SK-N-SH (cell line): ENCODE data around the gene TUBB6. TPM values are rescaled to one million over a fixed set of nuclear protein-coding genes. Genes with fewer than 3 reads are reported as not detected.
A peak's percentile ranks its signal among the peaks of the same experiment; 100 is the strongest.

Experiments used
- CTCF ChIA-PET: fragments of 300-600, 350-600 bp; formaldehyde crosslinking; extraction: SDS; loops from one replicate; lab custom pipeline; 2021; lab: Yijun Ruan, JAX
- POLR2A ChIA-PET: fragments of 350-600 bp; sonication (Branson Sonifier 250); formaldehyde crosslinking; extraction: SDS; loops from one replicate; lab custom pipeline; 2020; ENCODE audit warnings: antibody characterized with exemption, inconsistent platforms; lab: Yijun Ruan, JAX
- DNase-seq: peaks from one replicate; pipeline ENCODE4 v3.0.0; 2012
- H2AFZ ChIP-seq: fragments of 200-600 bp; sonication (generic); 2 replicates; pipeline ENCODE4 v1.8.1; 2016; ENCODE audit warnings: antibody characterized with exemption, mild to moderate bottlenecking, low read depth
- H3F3A ChIP-seq: fragments of 200-600 bp; sonication (generic); replicated peaks from 2 replicates; pipeline ENCODE3; 2016; ENCODE audit warnings: antibody characterized with exemption, mild to moderate bottlenecking; ENCODE audit not compliant: insufficient read depth
- H3K27ac ChIP-seq, 2 experiments: fragments of 200-500 bp in 1 of 2; fragments of 200-600 bp in 1 of 2; sonication (Bioruptor generic) in 1 of 2; sonication (generic), shearing (Covaris generic) in 1 of 2; 2 replicates each; pipeline versions ENCODE4 v1.5.1 to v1.6.1; 2014 to 2016; ENCODE audit warnings: low read depth in 2 of 2, inconsistent platforms in 1 of 2, low read length in 1 of 2, mild to moderate bottlenecking in 1 of 2, mixed read lengths in 1 of 2
- H3K27me3 ChIP-seq: fragments of 200-600 bp; sonication (generic), shearing (Covaris generic); 2 replicates; pipeline ENCODE4 v1.6.1; 2016; ENCODE audit warnings: mixed run types; ENCODE audit not compliant: insufficient read depth
- H3K36me3 ChIP-seq, 2 experiments: fragments of 200-500 bp in 1 of 2; fragments of 200-600 bp in 1 of 2; sonication (Bioruptor generic) in 1 of 2; sonication (generic) in 1 of 2; replicated peaks in 1 of 2; 2 replicates each; pipeline versions ENCODE3 to v1.5.1; 2014 to 2016; ENCODE audit warnings: low read length in 1 of 2, mild to moderate bottlenecking in 1 of 2; ENCODE audit not compliant: insufficient read depth in 2 of 2, control insufficient read depth in 1 of 2
- H3K4me1 ChIP-seq, 2 experiments: fragments of 200-500 bp in 1 of 2; fragments of 200-600 bp in 1 of 2; sonication (Bioruptor generic) in 1 of 2; sonication (generic), shearing (Covaris generic) in 1 of 2; 2 replicates each; pipeline versions ENCODE4 v1.5.1 to v1.6.1; 2014 to 2016; ENCODE audit warnings: low read depth in 1 of 2, low read length in 1 of 2, mixed run types in 1 of 2; ENCODE audit not compliant: insufficient read depth in 2 of 2, control insufficient read depth in 1 of 2
- H3K4me2 ChIP-seq: fragments of 200-600 bp; sonication (generic), shearing (Covaris generic); 2 replicates; pipeline ENCODE4 v1.6.1; 2017; ENCODE audit warnings: mixed run types
- H3K4me3 ChIP-seq, 2 experiments: fragments of 200-500 bp in 1 of 2; fragments of 200-600 bp in 1 of 2; sonication (Bioruptor generic) in 1 of 2; sonication (generic), shearing (Covaris generic) in 1 of 2; 2 replicates each; pipeline versions ENCODE4 v1.5.1 to v1.8.1; 2014 to 2016; ENCODE audit warnings: low read depth in 2 of 2, inconsistent platforms in 1 of 2, low read length in 1 of 2, mild to moderate bottlenecking in 1 of 2, mixed read lengths in 1 of 2, moderate library complexity in 1 of 2
- H3K79me2 ChIP-seq: fragments of 200-600 bp; sonication (generic); 2 replicates; pipeline ENCODE4 v1.8.1; 2017; ENCODE audit warnings: mild to moderate bottlenecking; ENCODE audit not compliant: insufficient read depth
- H3K9ac ChIP-seq: fragments of 200-600 bp; sonication (generic); 2 replicates; pipeline ENCODE4 v1.6.1; 2017; ENCODE audit warnings: mixed run types
- H3K9me2 ChIP-seq: fragments of 200-600 bp; sonication (generic); 2 replicates; pipeline ENCODE4 v1.6.1; 2017; ENCODE audit warnings: mixed run types
- H3K9me3 ChIP-seq: fragments of 200-600 bp; sonication (generic); 2 replicates; pipeline ENCODE4 v1.6.1; 2017; ENCODE audit warnings: mixed run types, mild to moderate bottlenecking, moderate library complexity
- H4K20me1 ChIP-seq: fragments of 200-600 bp; sonication (generic); 2 replicates; pipeline ENCODE4 v1.6.1; 2017; ENCODE audit warnings: mild to moderate bottlenecking, mixed run types; ENCODE audit not compliant: insufficient read depth
- CHD2 ChIP-seq: fragments of 150-350 bp; IDR thresholded peaks from 2 replicates; pipeline ENCODE4 v1.6.1; 2018; ENCODE audit warnings: low read length; ENCODE audit not compliant: partially characterized antibody
- ELF1 ChIP-seq: IDR thresholded peaks from 2 replicates; pipeline ENCODE4 v1.4.0; 2012
- EP300 ChIP-seq, 2 experiments: IDR thresholded peaks; 2 replicates each; pipeline versions ENCODE4 v1.4.0 to v1.6.1; 2012; ENCODE audit warnings: borderline replicate concordance in 1 of 2, low read depth in 1 of 2, low read length in 1 of 2
- FOSL2 ChIP-seq: IDR thresholded peaks from 2 replicates; pipeline ENCODE4 v1.4.0; 2012; ENCODE audit warnings: low read depth, mild to moderate bottlenecking, moderate library complexity, borderline replicate concordance
- GATA2 ChIP-seq: sonication (generic); formaldehyde crosslinking; IDR thresholded peaks from 2 replicates; pipeline ENCODE4 v1.5.0; 2020; ENCODE audit warnings: mild to moderate bottlenecking, missing genetic modification reagents
- JUND ChIP-seq: IDR thresholded peaks from 2 replicates; pipeline ENCODE4 v1.4.0; 2012
- NFIC ChIP-seq: IDR thresholded peaks from 2 replicates; pipeline ENCODE4 v1.4.0; 2012; ENCODE audit warnings: borderline replicate concordance
- POLR2AphosphoS5 ChIP-seq: IDR thresholded peaks from 2 replicates; pipeline ENCODE4 v1.6.1; 2012; ENCODE audit warnings: low read depth, low read length
- RAD21 ChIP-seq: IDR thresholded peaks from 2 replicates; pipeline ENCODE4 v1.6.1; 2012; ENCODE audit warnings: mild to moderate bottlenecking, low read length
- RFX5 ChIP-seq: IDR thresholded peaks from 2 replicates; pipeline ENCODE4 v1.6.1; 2012; ENCODE audit warnings: mild to moderate bottlenecking, improper control_type of control experiment, low read length
- SMC3 ChIP-seq: IDR thresholded peaks from 2 replicates; pipeline ENCODE4 v1.6.1; 2012; ENCODE audit warnings: low read depth, low read length, improper control_type of control experiment
- TCF12 ChIP-seq: IDR thresholded peaks from 2 replicates; pipeline ENCODE4 v1.4.0; 2012
- TEAD4 ChIP-seq: IDR thresholded peaks from 2 replicates; pipeline ENCODE4 v1.4.0; 2012; ENCODE audit warnings: mild to moderate bottlenecking, borderline replicate concordance; ENCODE audit not compliant: insufficient read depth
- WGBS: methylation state at CpG from one replicate; pipeline ENCODE4 v1.1.6; 2017; ENCODE audit warnings: low lambda C conversion rate; 5-methylcytosine and 5-hydroxymethylcytosine counted together
- polyA plus RNA-seq, 3 experiments: library from polyadenylated mRNA; depleted of rRNA; stranded (reverse); fragments of >200 nt; gene quantifications; 2 replicates each; pipeline ENCODE4 v1.2.3, GENCODE V29; 2012
- TF ChIP-seq, protein P1 (sequence below): IDR thresholded peaks from 2 replicates; pipeline ENCODE4 v1.4.0; 2012; ENCODE audit warnings: low read depth, borderline replicate concordance
- TF ChIP-seq, protein P2 (sequence below): IDR thresholded peaks from 2 replicates; pipeline ENCODE4 v1.4.0; 2012; ENCODE audit warnings: low read depth, borderline replicate concordance
- TF ChIP-seq, protein P3 (sequence below): IDR thresholded peaks from 2 replicates; pipeline ENCODE4; 2012

The TUBB6 gene
- polyA plus RNA-seq, 1 of the 3 experiments (the other 2 are of a cell fraction), result 387 TPM

DNA sequence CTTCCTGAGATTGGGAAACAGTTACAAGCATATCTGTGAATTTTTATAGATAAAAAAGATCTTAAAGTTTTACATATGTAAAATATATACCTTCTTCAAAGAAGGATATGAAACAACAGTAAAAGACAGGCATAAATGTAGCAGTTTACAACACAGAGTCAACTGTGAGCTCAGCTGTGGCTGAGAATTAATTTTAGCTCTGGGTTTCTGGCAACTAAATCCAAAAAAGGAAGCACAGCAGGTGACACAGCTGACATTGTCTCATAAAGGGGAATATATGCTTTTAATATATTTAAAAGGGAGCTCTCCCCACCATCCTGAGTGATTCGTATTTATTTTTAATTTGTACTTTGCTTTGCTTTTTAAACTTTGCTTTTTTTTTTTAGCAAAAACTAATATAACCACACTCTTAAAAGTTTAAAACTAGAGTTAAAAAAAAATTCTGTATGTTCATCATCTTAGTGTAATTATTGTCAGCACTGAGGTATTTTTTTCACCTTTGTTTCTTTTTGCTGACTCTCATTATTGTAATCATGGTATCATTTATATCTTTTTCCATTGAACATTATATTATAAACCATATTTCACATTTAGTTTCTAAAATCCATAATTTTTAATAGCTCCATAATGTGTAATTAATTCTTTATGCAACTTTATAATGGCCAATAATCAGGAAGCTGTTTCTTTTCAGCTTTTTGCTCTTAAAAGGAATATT is 6.7 kb downstream of the TUBB6 start:
- peaks cover 2 to 23% of the 10 kb centered on the region in 2 experiments; a peak in 3 of 4 replicates for H3K4me1 ChIP-seq
- no peak overlapping the region for H3K4me2 ChIP-seq
- 87% methylated on average over 1 of the region's 1 CpG for WGBS

DNA sequence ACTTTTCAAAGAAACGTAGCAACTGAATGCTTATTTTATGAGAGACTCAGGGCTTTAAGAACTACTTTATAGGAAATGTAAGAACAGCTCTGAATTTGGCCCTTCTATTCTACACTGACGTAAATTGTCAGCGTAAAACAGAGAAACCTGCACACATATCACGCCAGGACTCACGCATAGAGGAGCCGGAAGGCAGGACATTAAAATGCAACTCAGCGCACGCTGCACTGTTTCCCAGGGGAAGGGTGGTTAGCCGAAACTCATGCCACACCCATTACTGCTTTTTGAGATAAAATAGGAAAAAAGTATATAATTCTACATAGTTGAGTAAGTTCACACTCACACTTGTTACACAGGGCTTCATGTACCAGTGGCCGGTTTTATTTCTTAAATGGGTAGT is 7.4 kb downstream of the TUBB6 start:
- H3K79me2 ChIP-seq, result peaks cover 100% of the 10 kb centered on the region
- peaks cover 56% of the 10 kb centered on the region for H4K20me1 ChIP-seq
- TF ChIP-seq RAD21 (no peak), SMC3 (no peak), JUND (no peak), TCF12 (no peak), ELF1 (no peak), NFIC (no peak), GATA2 (CRISPR knock-in tag) (no peak), FOSL2 (no peak), CHD2 (no peak)
- TF ChIP-seq, protein P1, sequence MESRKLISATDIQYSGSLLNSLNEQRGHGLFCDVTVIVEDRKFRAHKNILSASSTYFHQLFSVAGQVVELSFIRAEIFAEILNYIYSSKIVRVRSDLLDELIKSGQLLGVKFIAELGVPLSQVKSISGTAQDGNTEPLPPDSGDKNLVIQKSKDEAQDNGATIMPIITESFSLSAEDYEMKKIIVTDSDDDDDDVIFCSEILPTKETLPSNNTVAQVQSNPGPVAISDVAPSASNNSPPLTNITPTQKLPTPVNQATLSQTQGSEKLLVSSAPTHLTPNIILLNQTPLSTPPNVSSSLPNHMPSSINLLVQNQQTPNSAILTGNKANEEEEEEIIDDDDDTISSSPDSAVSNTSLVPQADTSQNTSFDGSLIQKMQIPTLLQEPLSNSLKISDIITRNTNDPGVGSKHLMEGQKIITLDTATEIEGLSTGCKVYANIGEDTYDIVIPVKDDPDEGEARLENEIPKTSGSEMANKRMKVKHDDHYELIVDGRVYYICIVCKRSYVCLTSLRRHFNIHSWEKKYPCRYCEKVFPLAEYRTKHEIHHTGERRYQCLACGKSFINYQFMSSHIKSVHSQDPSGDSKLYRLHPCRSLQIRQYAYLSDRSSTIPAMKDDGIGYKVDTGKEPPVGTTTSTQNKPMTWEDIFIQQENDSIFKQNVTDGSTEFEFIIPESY, result no peak
- TF ChIP-seq, protein P2, sequence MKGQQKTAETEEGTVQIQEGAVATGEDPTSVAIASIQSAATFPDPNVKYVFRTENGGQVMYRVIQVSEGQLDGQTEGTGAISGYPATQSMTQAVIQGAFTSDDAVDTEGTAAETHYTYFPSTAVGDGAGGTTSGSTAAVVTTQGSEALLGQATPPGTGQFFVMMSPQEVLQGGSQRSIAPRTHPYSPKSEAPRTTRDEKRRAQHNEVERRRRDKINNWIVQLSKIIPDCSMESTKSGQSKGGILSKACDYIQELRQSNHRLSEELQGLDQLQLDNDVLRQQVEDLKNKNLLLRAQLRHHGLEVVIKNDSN, result no peak

More for the DNA sequence above, 6.7 kb downstream of the TUBB6 start:
- Histone ChIP-seq H2AFZ (no peak overlapping the region; the same call in 1 of the 2 replicates), H3K79me2 (peaks cover 100% of the 10 kb centered on the region), H3K9me3 (peaks cover 14% of the 10 kb centered on the region), H4K20me1 (peaks cover 53% of the 10 kb centered on the region), H3F3A (peaks cover 43% of the 10 kb centered on the region), H3K4me3 (no peak overlapping the region)
- CTCF ChIA-PET, result interaction anchor here (0.8 to 3.8 kb wide), 3 partner anchors 13 to 78 kb away, joined by 3 to 30 read pairs (median 4); no protein-coding TSS in a partner anchor
- TF ChIP-seq RFX5 (no peak), POLR2AphosphoS5 (no peak), TEAD4 (no peak), FOSL2 (no peak), SMC3 (no peak), CHD2 (no peak), EP300 (IDR thresholded peaks at IDR 0.05; ENCODE audit: borderline replicate concordance in 1 of 2, low read depth in 1 of 2, low read length in 1 of 2) (no peak)
- TF ChIP-seq, protein P3, sequence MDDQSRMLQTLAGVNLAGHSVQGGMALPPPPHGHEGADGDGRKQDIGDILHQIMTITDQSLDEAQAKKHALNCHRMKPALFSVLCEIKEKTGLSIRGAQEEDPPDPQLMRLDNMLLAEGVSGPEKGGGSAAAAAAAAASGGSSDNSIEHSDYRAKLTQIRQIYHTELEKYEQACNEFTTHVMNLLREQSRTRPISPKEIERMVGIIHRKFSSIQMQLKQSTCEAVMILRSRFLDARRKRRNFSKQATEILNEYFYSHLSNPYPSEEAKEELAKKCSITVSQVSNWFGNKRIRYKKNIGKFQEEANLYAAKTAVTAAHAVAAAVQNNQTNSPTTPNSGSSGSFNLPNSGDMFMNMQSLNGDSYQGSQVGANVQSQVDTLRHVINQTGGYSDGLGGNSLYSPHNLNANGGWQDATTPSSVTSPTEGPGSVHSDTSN, result no peak
- TF ChIP-seq, protein P1, result no peak
- TF ChIP-seq, all 33 proteins: peak for 0
- POLR2A ChIA-PET, result no interaction called here
- peaks cover 39 to 69% of the 10 kb centered on the region in 2 experiments for H3K36me3 ChIP-seq
- H3K9me2 ChIP-seq, result no peaks in the 10 kb centered on the region
- peak overlapping the region in 1 of 2 experiments; percentile 59; a peak in 1 of 4 replicates for H3K27ac ChIP-seq
- DNase-seq, result no peak
- no peak overlapping the region for H3K9ac ChIP-seq
- H3K27me3 ChIP-seq, result no peaks in the 10 kb centered on the region

More for the DNA sequence above, 7.4 kb downstream of the TUBB6 start:
- H3F3A ChIP-seq, result peaks cover 46% of the 10 kb centered on the region
- H2AFZ ChIP-seq, result no peak overlapping the region
- H3K4me3 ChIP-seq, result no peak overlapping the region
- H3K9me3 ChIP-seq, result peaks cover 14% of the 10 kb centered on the region
- no peak overlapping the region for H3K9ac ChIP-seq
- CTCF ChIA-PET, result interaction anchor here (3.8 kb wide), 1 partner anchor 13 kb away, joined by 30 read pairs; no protein-coding TSS in a partner anchor
- WGBS, result 88% methylated on average over 10 of the region's 10 CpGs
- DNase-seq, result no peak
- H3K4me1 ChIP-seq, result peaks cover 2 to 19% of the 10 kb centered on the region in 2 experiments; a peak in 3 of 4 replicates
- H3K27ac ChIP-seq, result peak overlapping the region in 1 of 2 experiments; percentile 2; a peak in 1 of 4 replicates
- POLR2A ChIA-PET, result no interaction called here
- no peaks in the 10 kb centered on the region for H3K9me2 ChIP-seq
- H3K36me3 ChIP-seq, result peaks cover 41 to 64% of the 10 kb centered on the region in 2 experiments
- H3K27me3 ChIP-seq, result no peaks in the 10 kb centered on the region
- H3K4me2 ChIP-seq, result 0 out of 2 replicates have a peak overlapping the region, but pooled peaks have one; percentile 23
